GM21786 (cell line): ENCODE results near the gene LRRC4C.

ENCODE experiments used
- ATAC-seq: cut with Tn5 transposase; IDR thresholded peaks from one replicate; pipeline ENCODE4 v1.9.1; 2021; ENCODE audit not compliant: unreplicated experiment

Gene LRRC4C

DNA sequence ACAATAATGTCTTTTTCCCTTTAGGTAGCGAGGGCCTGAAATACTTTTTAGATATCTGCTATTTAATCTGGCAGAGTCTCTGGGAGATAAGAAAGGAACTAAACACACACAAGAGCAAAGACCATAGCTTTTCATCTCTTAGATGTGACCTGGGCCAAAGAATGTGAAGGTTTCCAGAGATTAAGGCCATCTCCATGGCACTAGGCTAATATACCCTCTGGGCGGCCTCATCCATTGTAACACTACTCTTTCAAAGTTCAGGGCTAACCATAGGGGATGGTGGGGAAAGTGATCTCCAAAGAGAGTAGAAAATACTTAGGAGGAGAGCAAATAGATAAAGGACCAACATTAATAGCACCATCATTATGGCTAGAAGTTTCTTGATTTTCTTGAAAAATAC, 326.4 kb downstream of the LRRC4C start:
- no peak for ATAC-seq

- ATAC-seq = no peak
These were observed 337.9 kb downstream of the LRRC4C start for GRCh38 chr11:41121600-41121999.

GRCh38 chr11:41119484-41119883, 340.0 kb downstream of the LRRC4C start:
- ATAC-seq = no peak

- no peak for ATAC-seq
These were observed 340.9 kb downstream of the LRRC4C start for GRCh38 chr11:41118521-41118920.

- no peak for ATAC-seq
These were observed 342.5 kb downstream of the LRRC4C start for GRCh38 chr11:41116970-41117369.

DNA sequence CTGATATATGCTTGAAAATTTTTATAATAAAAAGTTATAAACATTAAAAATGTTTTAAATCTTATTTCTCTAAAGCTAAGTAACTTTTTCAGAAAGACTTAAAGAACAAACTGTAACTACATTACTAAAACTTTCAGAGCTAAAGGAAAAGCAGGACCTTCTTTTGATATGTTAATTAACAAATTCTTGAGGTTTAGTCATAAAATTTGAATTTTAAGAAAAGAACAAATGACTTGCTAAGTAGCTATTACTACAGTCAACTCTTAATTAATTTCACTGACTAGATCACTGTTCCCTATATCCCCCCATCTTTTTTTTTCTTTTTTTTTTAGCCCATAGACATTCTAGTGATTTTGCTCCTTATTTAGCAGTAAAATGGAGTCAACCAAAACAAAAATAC, 344.4 kb downstream of the LRRC4C start:
- no peak for ATAC-seq

GRCh38 chr11:41113160-41113559, 346.3 kb downstream of the LRRC4C start:
- ATAC-seq = no peak

DNA sequence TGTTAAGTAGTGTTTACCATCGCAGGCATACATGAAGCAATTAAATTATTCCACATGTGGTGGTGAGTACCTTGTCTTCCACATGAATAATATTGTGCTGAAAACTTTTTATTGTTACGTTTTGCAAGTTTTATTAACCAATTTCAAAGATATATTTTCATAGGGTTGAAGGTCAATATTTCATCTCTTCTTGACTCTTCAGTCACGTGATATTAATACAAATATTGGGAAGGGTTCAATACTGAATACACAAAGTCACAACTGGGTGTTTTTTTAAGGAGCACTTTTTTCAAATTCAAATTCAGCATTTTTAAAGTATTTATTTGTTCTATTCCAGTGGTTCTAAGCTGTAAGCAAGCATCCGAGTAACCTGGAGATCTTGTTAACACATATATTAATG, 348.9 kb downstream of the LRRC4C start:
- no peak for ATAC-seq

- no peak for ATAC-seq
These were observed 357.0 kb downstream of the LRRC4C start for GRCh38 chr11:41102471-41102870.

DNA sequence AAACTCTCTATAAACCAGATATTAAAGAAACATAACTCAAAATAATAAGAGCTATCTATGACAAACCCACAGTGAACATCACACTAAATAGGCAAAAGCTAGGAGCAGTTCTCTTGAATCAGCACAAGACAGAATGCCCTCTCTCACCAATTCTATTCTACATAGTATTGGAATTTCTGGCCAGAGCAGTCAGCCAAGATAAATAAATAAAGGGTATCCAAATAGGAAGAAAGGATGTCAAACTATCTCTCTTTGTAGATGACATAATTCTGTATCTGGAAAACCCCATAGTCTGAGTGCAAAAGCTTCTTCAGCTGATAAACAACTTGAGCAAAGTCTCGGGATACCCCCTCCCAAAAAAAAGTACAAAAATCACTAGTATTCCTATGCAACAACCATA, 359.8 kb downstream of the LRRC4C start:
- no peak for ATAC-seq

DNA sequence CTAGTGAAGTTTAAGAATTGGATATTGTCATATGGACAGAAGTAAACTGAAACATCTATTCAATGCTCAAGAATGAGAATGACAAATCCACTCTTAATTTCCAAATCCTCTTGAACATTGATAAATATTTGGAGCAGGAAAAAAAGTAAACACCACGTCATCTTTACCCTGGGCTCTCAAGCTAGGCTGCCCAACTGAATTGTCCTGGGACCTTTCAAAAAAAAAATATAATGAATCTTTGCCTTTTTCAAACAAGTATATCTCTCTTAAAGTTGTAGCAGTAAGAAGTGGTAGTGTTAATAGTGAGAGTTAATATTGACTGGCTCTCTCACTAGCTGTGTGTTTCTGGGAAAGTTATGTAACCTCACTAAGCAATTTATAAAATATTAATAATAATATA, 374.3 kb downstream of the LRRC4C start:
- no peak for ATAC-seq

GRCh38 chr11:41081756-41082285, 377.6 kb downstream of the LRRC4C start:
- ATAC-seq = no peak

DNA sequence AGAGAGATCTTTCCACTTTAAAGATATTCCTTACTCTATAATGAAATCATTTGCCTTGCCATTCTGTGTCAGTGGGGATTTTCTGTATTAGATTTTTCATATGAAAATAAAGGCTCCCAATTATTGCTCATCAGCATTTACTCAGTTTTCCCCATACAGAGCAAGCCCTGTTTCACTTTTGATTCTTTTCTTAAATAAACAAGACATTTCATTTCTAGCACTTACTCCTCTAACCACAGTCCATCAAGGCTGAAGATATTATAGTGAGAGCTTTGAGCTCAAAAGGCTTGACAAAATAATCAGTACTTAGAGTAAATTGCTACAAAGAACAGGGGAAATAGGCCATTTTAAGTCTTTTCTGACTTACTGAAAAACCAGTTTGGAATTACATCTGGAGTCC, 385.1 kb downstream of the LRRC4C start:
- ATAC-seq = no peak

DNA sequence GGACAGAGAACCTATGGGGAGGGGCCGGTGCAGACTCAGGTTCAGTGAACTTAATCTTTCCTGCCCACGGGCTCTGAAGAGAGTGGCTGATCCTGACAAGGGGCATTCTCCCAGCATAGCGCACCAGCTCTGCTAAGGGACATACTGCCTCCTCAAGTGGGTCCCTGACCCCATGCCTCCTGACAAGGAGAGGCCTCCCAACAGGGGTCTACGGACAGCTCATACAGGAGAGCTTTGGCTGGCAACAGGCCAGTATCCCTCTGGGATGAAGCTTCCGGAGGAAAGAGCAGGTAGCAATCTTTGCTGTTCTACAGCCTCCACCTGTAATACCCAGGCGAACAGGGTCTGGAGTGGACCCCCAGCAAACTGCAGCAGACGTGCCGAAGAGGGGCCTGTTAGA, 394.0 kb downstream of the LRRC4C start:
- no peak for ATAC-seq

GRCh38 chr11:41058138-41058537, 401.3 kb downstream of the LRRC4C start:
- ATAC-seq = no peak

DNA sequence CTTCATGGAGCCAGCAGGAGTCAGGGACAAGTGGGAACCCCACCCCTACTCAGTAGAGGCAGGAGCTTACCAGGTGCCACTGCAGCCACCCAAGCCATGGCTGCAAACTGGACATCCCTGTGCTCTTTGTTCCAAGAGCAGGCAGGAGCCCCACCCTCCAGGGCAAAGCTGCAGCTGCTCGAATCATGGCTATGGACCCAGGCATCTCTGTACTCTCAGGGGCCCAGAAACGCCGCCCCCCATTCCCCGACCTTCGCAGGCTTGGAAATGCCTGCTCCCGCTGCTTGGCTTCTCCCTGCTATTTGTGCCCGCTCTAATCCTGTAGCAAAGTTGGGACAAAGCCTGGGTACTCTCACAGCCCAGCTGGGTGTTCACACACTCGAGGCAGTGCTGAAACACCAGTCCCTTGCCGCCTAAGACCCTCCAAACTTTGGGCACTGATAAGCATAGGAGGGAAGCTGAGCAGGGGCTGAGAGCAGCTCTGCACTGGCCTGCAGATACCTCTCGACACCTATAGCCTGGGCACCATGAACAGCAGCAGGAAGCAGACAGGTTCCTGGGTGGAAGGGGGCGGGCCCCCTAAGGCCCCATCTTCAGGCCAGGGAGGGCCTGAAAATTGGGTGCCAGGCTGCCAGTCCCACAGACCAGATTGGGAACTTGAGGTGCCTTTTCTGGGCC, 402.4 kb downstream of the LRRC4C start:
- ATAC-seq = no peak

DNA sequence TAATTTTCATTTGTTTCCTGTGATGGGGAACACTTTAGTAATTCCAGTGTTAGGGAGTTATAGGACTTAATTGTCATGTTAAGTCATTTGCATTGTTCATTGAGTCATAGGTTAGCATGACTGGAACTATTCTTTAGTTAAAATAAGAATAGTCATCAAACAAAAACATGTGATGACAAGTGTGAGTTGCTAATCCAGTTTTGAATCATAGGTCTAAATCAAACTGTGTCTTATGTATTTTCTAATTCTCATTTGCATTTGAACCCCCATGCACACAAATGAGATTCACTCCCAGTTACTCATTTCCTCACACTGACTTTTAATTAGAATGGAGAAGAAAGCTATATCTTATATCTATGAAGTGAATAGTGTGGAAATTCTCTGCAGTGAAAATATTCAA, 405.6 kb downstream of the LRRC4C start:
- no peak for ATAC-seq

- no peak for ATAC-seq
These were observed 407.4 kb downstream of the LRRC4C start for GRCh38 chr11:41051919-41052635.

- ATAC-seq = no peak
These were observed 408.7 kb downstream of the LRRC4C start for GRCh38 chr11:41050791-41051190.

GRCh38 chr11:41047229-41047628, 412.2 kb downstream of the LRRC4C start:
- ATAC-seq = no peak

GRCh38 chr11:41045266-41045665, 414.2 kb downstream of the LRRC4C start:
- no peak for ATAC-seq

GRCh38 chr11:41044747-41045146, 414.7 kb downstream of the LRRC4C start:
- ATAC-seq = no peak

GRCh38 chr11:41042688-41043087, 416.8 kb downstream of the LRRC4C start:
- ATAC-seq = no peak
